ENCODE results near the gene PDCD10. TPM values are rescaled to one million over a fixed set of nuclear protein-coding genes. Genes with fewer than 3 reads are reported as not detected.

PDCD10 gene
- polyA plus RNA-seq, 3 donors: 31.7 to 61.8 (median 61.5) TPM

- peak overlapping the region in 2 of 7 donors; percentile 8 to 33 for H3K27ac Mint-ChIP-seq
- intact Hi-C loops (cut with micrococcal nuclease): loop anchor here in 1 of 2 donors (10.0 kb wide), 1 partner anchor 132 kb away; no protein-coding TSS in a partner anchor
- no peak for DNase-seq
- no peak overlapping the region for H3K27ac ChIP-seq (ENCODE audit: low read depth in 1 of 2, low read length in 2 of 2)
- H3K4me3 Mint-ChIP-seq: no peak overlapping the region
- H3K9ac ChIP-seq (ENCODE audit: insufficient read depth, low read length, poor library complexity, severe bottlenecking): no peak overlapping the region
- peaks cover 72% of the 10 kb centered on the region for H3K79me2 ChIP-seq (ENCODE audit: insufficient read depth, low read length)
- H3K36me3 Mint-ChIP-seq: peaks cover 5 to 8% of the 10 kb centered on the region in 2 donors
- H3K27me3 Mint-ChIP-seq (ENCODE audit: low read depth in 3 of 3): no peaks in the 10 kb centered on the region
- H3K4me3 ChIP-seq (replicated peaks in 1 of 3; ENCODE audit: low read depth in 2 of 3, low read length in 3 of 3): no peak overlapping the region
- peaks cover 61% of the 10 kb centered on the region for H4K20me1 ChIP-seq (ENCODE audit: insufficient read depth, low read length)
- H3K4me1 ChIP-seq (ENCODE audit: control insufficient read depth in 1 of 2, insufficient read depth in 2 of 2, low read length in 2 of 2): peaks cover 16 to 26% of the 10 kb centered on the region in 2 donors
- 84% methylated on average over 2 of the region's 7 CpGs for WGBS (ENCODE audit: insufficient coverage)
- H3K36me3 ChIP-seq (replicated peaks in 1 of 2; ENCODE audit: control insufficient read depth in 1 of 2, insufficient read depth in 2 of 2, low read length in 2 of 2): no peaks in the 10 kb centered on the region
- H2AFZ ChIP-seq (ENCODE audit: insufficient read depth, low read depth, low read length, poor library complexity, severe bottlenecking): no peak overlapping the region
- H3K9me3 ChIP-seq (replicated peaks in 1 of 2; ENCODE audit: control insufficient read depth in 1 of 2, insufficient read depth in 1 of 2, low read length in 2 of 2): no peaks in the 10 kb centered on the region
- H3K4me2 ChIP-seq (replicated peaks; ENCODE audit: extremely low read depth, low read length, poor library complexity, severe bottlenecking): no peak overlapping the region
- no peak for TF ChIP-seq CTCF (IDR thresholded peaks at IDR 0.05)
- no peaks in the 10 kb centered on the region for H3K9me3 Mint-ChIP-seq
- H3K4me1 Mint-ChIP-seq: peaks cover 30% of the 10 kb centered on the region
- no peaks in the 10 kb centered on the region for H3K27me3 ChIP-seq (ENCODE audit: control insufficient read depth in 2 of 2, insufficient read depth in 2 of 2, low read length in 2 of 2)
Observed at GRCh38 chr3:167732313-167733065, 2.2 kb downstream of the PDCD10 start.

DNA sequence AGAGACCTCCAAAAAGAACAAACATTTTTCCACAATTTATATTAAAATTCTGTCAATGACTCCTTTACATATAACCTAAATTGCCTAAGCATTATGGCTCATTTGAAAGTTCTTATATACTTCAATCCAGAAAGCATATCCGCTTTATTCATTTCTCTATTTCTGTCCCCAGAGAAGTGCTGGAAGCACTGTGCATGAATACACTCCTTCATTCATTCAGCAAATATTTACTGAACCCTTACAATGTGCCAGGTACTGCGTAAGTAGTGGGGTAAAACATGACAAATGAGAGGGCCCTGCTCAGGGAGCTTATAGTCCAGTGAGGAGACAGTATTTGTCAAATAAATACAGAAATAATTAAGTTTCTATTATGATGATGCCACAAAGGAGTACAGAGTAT is 3.3 kb downstream of the PDCD10 start:
- H3K9ac ChIP-seq (ENCODE audit: insufficient read depth, low read length, poor library complexity, severe bottlenecking): no peak overlapping the region
- H3K27me3 Mint-ChIP-seq (ENCODE audit: low read depth in 3 of 3): no peaks in the 10 kb centered on the region
- WGBS (ENCODE audit: insufficient coverage): no CpG with 5 or more reads among the region's 2 CpGs
- no peak overlapping the region for H3K4me2 ChIP-seq (replicated peaks; ENCODE audit: extremely low read depth, low read length, poor library complexity, severe bottlenecking)
- intact Hi-C loops (cut with micrococcal nuclease): loop anchor here in 1 of 2 donors (10.0 kb wide), 1 partner anchor 133 kb away; no protein-coding TSS in a partner anchor
- no peak overlapping the region for H2AFZ ChIP-seq (ENCODE audit: insufficient read depth, low read depth, low read length, poor library complexity, severe bottlenecking)
- DNase-seq: no peak
- H3K9me3 Mint-ChIP-seq: no peaks in the 10 kb centered on the region
- H3K27ac Mint-ChIP-seq: no peak overlapping the region
- H3K9me3 ChIP-seq (replicated peaks in 1 of 2; ENCODE audit: control insufficient read depth in 1 of 2, insufficient read depth in 1 of 2, low read length in 2 of 2): no peaks in the 10 kb centered on the region
- no peak overlapping the region for H3K4me3 Mint-ChIP-seq
- no peaks in the 10 kb centered on the region for H3K27me3 ChIP-seq (ENCODE audit: control insufficient read depth in 2 of 2, insufficient read depth in 2 of 2, low read length in 2 of 2)
- H3K79me2 ChIP-seq (ENCODE audit: insufficient read depth, low read length): peaks cover 83% of the 10 kb centered on the region
- H4K20me1 ChIP-seq (ENCODE audit: insufficient read depth, low read length): peaks cover 72% of the 10 kb centered on the region
- no peak for TF ChIP-seq CTCF (IDR thresholded peaks at IDR 0.05)
- H3K4me1 Mint-ChIP-seq: peaks cover 31% of the 10 kb centered on the region
- H3K4me3 ChIP-seq (replicated peaks in 1 of 3; ENCODE audit: low read depth in 2 of 3, low read length in 3 of 3): no peak overlapping the region
- peaks cover 5 to 8% of the 10 kb centered on the region in 2 donors for H3K36me3 Mint-ChIP-seq
- H3K36me3 ChIP-seq (replicated peaks in 1 of 2; ENCODE audit: control insufficient read depth in 1 of 2, insufficient read depth in 2 of 2, low read length in 2 of 2): no peaks in the 10 kb centered on the region
- peaks cover 16 to 26% of the 10 kb centered on the region in 2 donors for H3K4me1 ChIP-seq (ENCODE audit: control insufficient read depth in 1 of 2, insufficient read depth in 2 of 2, low read length in 2 of 2)
- H3K27ac ChIP-seq (ENCODE audit: low read depth in 1 of 2, low read length in 2 of 2): no peak overlapping the region

All from CD14-positive monocyte (primary cell).